GM10248 (cell line): ENCODE data around the gene IL33.

ENCODE experiments used
- CTCF ChIA-PET: fragments of 300-600 bp; sonication (Branson Sonifier 250); formaldehyde crosslinking; extraction: SDS; loops from one replicate; lab custom pipeline; 2021; ENCODE audit warnings: antibody characterized with exemption; lab: Yijun Ruan, JAX
- POLR2A ChIA-PET: fragments of 350-650 bp; sonication (Branson Sonifier 250); formaldehyde crosslinking; extraction: SDS; loops from one replicate; lab custom pipeline; 2020; ENCODE audit warnings: antibody characterized with exemption; lab: Yijun Ruan, JAX
- DNase-seq: peaks from one replicate; pipeline ENCODE4 v3.0.0; 2012; ENCODE audit errors: extremely low spot score
- CTCF ChIP-seq: IDR thresholded peaks from 2 replicates; pipeline ENCODE4 v1.5.1; 2012; ENCODE audit warnings: mild to moderate bottlenecking, low read depth; ENCODE audit errors: extremely low read depth, missing control alignments, control extremely low read depth

Gene IL33

DNA sequence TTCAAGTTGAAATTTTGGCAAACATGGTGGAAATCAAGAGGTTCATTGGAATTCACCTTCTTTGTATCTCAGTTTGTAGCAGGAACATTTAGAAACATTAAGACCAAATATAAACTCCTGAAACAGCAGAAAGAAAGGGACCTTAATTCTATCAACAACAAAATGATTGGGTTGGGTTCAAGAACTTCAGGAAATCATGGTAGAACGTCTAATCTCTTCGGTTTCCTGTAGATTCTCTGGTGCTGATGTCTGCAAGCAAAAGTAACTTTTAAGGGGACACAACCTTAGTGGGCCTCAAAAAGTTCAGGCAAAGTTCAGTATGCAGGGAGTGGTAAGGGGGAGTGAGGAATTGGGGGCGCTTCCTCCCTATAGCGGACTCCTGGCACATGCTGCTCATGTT is 3.4 kb downstream of the IL33 start:
- TF ChIP-seq CTCF, result no peak
- no peak for DNase-seq
- POLR2A ChIA-PET, result no interaction called here
- CTCF ChIA-PET, result no interaction called here

DNA sequence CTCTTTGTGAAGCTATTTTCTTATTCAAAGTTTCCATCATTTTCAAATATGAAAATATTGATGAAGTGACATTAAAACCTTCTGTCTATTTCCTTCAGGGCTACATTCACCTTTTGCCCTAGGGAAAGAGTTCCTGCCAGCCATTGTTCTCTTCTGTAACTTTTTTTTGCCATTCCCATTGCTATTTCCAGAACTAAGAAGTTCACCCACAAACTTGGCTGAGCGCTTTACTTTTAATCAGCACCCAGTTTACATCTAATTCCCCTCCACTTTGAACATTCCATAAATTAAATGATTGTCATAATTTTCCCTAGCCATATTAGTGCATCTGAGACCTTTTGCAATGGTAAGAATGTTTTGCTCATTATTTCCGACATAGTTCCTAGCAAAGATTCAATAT is 4.4 kb downstream of the IL33 start:
- ChIA-PET POLR2A (no interaction called here), CTCF (no interaction called here)
- no peak for TF ChIP-seq CTCF
- DNase-seq, result no peak

GRCh38 chr9:6224393-6225154 is 9.0 kb downstream of the IL33 start:
- ChIA-PET CTCF (no interaction called here), POLR2A (no interaction called here)

DNA sequence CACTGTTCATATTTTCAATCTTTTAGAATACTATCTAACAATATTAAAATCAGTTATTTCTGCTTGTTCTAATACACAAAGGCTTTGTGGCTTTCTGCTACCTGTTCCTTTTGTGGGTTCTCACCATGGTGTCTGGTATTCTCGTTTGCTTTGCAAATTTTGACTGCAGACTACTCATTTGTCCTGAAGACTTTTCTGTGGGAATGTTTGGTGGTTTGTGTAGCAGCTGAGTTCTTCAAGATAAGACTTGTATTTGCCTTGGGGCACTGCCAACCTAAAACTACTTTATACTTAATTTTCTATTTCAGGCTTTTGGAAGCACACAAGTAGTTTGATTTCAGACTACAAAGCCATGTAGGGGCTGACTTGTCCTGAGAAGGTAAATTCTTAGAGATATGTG is 11.1 kb downstream of the IL33 start:
- TF ChIP-seq CTCF, result no peak
- ChIA-PET CTCF (no interaction called here), POLR2A (no interaction called here)
- DNase-seq, result no peak

More at GRCh38 chr9:6224393-6225154, 9.0 kb downstream of the IL33 start:
- TF ChIP-seq CTCF, result no peak
- DNase-seq, result no peak

GRCh38 chr9:6229186-6229585 is 13.6 kb downstream of the IL33 start:
- no peak for TF ChIP-seq CTCF
- ChIA-PET CTCF (interaction anchor here (0.8 kb wide), 1 partner anchor 10 kb away, joined by 3 read pairs; no protein-coding TSS in a partner anchor), POLR2A (no interaction called here)
- DNase-seq, result no peak

- no peak for TF ChIP-seq CTCF
- ChIA-PET CTCF (interaction anchor here (0.8 kb wide), 1 partner anchor 10 kb away, joined by 3 read pairs; no protein-coding TSS in a partner anchor), POLR2A (no interaction called here)
- no peak for DNase-seq
Measured at GRCh38 chr9:6229619-6230018, 14.0 kb downstream of the IL33 start.
